ENCODE measurements around the gene GLCE. TPM values are rescaled to one million over a fixed set of nuclear protein-coding genes. Genes with fewer than 3 reads are reported as not detected.

Gene GLCE
- total RNA-seq, 2 donors from 2014 or later: 16.3 to 17.2 TPM

GRCh38 chr15:69206079-69206478 is 45.6 kb downstream of the GLCE start:
- Histone ChIP-seq H3K4me3 (ENCODE audit: low read length) (no peak overlapping the region), H3K9ac (ENCODE audit: extremely low read depth, low read length, poor library complexity, severe bottlenecking) (no peak overlapping the region), H3K4me1 (ENCODE audit: control insufficient read depth, insufficient read depth, low read length) (peaks cover 2% of the 10 kb centered on the region), H3K36me3 (ENCODE audit: control insufficient read depth, insufficient read depth, low read length) (no peaks in the 10 kb centered on the region), H3K27ac (ENCODE audit: low read depth, low read length) (no peak overlapping the region), H3K9me3 (ENCODE audit: control insufficient read depth, low read length) (no peaks in the 10 kb centered on the region), H3K27me3 (ENCODE audit: control insufficient read depth, insufficient read depth, low read length, poor library complexity, severe bottlenecking) (no peaks in the 10 kb centered on the region)
- no peak for TF ChIP-seq CTCF (conservative IDR thresholded peaks at IDR 0.05)
- H3K9me3 Mint-ChIP-seq: no peaks in the 10 kb centered on the region
- 78% methylated on average over 1 of the region's 1 CpG; no CpG with 5 or more reads in 1 of the 2 experiments for WGBS, 2 experiments (ENCODE audit: insufficient coverage in 1 of 2, insufficient read length in 1 of 2)
- H3K36me3 Mint-ChIP-seq (ENCODE audit: low read depth): no peaks in the 10 kb centered on the region
- H3K4me3 Mint-ChIP-seq: no peak overlapping the region
- DNase-seq: no peak
- H3K27me3 Mint-ChIP-seq (ENCODE audit: insufficient read depth): no peaks in the 10 kb centered on the region
- no peak overlapping the region for H3K27ac Mint-ChIP-seq
- peaks cover 6% of the 10 kb centered on the region for H3K4me1 Mint-ChIP-seq

GRCh38 chr15:69209661-69210060 is 49.2 kb downstream of the GLCE start:
- Histone ChIP-seq H3K9me3 (ENCODE audit: control insufficient read depth, low read length) (no peaks in the 10 kb centered on the region), H3K36me3 (ENCODE audit: control insufficient read depth, insufficient read depth, low read length) (peaks cover 15% of the 10 kb centered on the region)
- TF ChIP-seq CTCF (conservative IDR thresholded peaks at IDR 0.05): no peak

GRCh38 chr15:69210574-69210973 is 50.1 kb downstream of the GLCE start:
- Histone ChIP-seq H3K27ac (ENCODE audit: low read depth, low read length) (no peak overlapping the region), H3K4me3 (ENCODE audit: low read length) (no peak overlapping the region), H3K27me3 (ENCODE audit: control insufficient read depth, insufficient read depth, low read length, poor library complexity, severe bottlenecking) (no peaks in the 10 kb centered on the region), H3K4me1 (ENCODE audit: control insufficient read depth, insufficient read depth, low read length) (no peaks in the 10 kb centered on the region), H3K9me3 (ENCODE audit: control insufficient read depth, low read length) (no peaks in the 10 kb centered on the region), H3K9ac (ENCODE audit: extremely low read depth, low read length, poor library complexity, severe bottlenecking) (no peak overlapping the region), H3K36me3 (ENCODE audit: control insufficient read depth, insufficient read depth, low read length) (peaks cover 15% of the 10 kb centered on the region)
- H3K27ac Mint-ChIP-seq: no peak overlapping the region
- H3K4me3 Mint-ChIP-seq: no peak overlapping the region
- H3K9me3 Mint-ChIP-seq: no peaks in the 10 kb centered on the region
- no peaks in the 10 kb centered on the region for H3K27me3 Mint-ChIP-seq (ENCODE audit: insufficient read depth)
- H3K36me3 Mint-ChIP-seq (ENCODE audit: low read depth): no peaks in the 10 kb centered on the region
- no peak for TF ChIP-seq CTCF (conservative IDR thresholded peaks at IDR 0.05)
- no peaks in the 10 kb centered on the region for H3K4me1 Mint-ChIP-seq
- no peak for DNase-seq

More at GRCh38 chr15:69209661-69210060, 49.2 kb downstream of the GLCE start:
- no peaks in the 10 kb centered on the region for H3K4me1 Mint-ChIP-seq
- H3K27ac Mint-ChIP-seq: no peak overlapping the region
- H3K9me3 Mint-ChIP-seq: no peaks in the 10 kb centered on the region
- no peaks in the 10 kb centered on the region for H3K36me3 Mint-ChIP-seq (ENCODE audit: low read depth)
- 85% methylated on average over 1 of the region's 1 CpG; no CpG with 5 or more reads in 1 of the 2 experiments for WGBS, 2 experiments (ENCODE audit: insufficient coverage in 1 of 2, insufficient read length in 1 of 2)
- Histone ChIP-seq H3K27ac (ENCODE audit: low read depth, low read length) (no peak overlapping the region), H3K9ac (ENCODE audit: extremely low read depth, low read length, poor library complexity, severe bottlenecking) (no peak overlapping the region), H3K27me3 (ENCODE audit: control insufficient read depth, insufficient read depth, low read length, poor library complexity, severe bottlenecking) (no peaks in the 10 kb centered on the region), H3K4me3 (ENCODE audit: low read length) (no peak overlapping the region), H3K4me1 (ENCODE audit: control insufficient read depth, insufficient read depth, low read length) (no peaks in the 10 kb centered on the region)
- DNase-seq: no peak
- H3K4me3 Mint-ChIP-seq: no peak overlapping the region
- H3K27me3 Mint-ChIP-seq (ENCODE audit: insufficient read depth): no peaks in the 10 kb centered on the region

Data from endodermal cell (in vitro differentiated cells).